Natural killer cell (primary cell): ENCODE results near the gene ZNF764. TPM values are rescaled to one million over a fixed set of nuclear protein-coding genes. Genes with fewer than 3 reads are reported as not detected.

ENCODE experiments used
- ATAC-seq, 3 donors: fragments of 150-1000 bp in 2 of 3; fragments of 200-7000 bp in 1 of 3; cut with Tn5 transposase; 1 replicate in 1 of 3; 2 replicates in 2 of 3; pipeline ENCODE4 v1.10.0; 2021; ENCODE audit warnings: mild to moderate bottlenecking in 2 of 3, moderate library complexity in 2 of 3
- DNase-seq, 2 donors: peaks; one replicate each; pipeline versions ENCODE4 v3.0.0 to v3.0.0-alpha.2; 2013 to 2021; ENCODE audit warnings: mixed read lengths in 1 of 2
- H3K27ac ChIP-seq: one replicate; pipeline ENCODE4 v1.5.1; 2013; ENCODE audit warnings: mild to moderate bottlenecking, low read length
- H3K27me3 ChIP-seq: one replicate; pipeline ENCODE4 v1.6.1; 2013; ENCODE audit warnings: low read length; ENCODE audit not compliant: control insufficient read depth, insufficient read depth
- H3K36me3 ChIP-seq: one replicate; pipeline ENCODE4 v1.6.1; 2013; ENCODE audit warnings: low read length; ENCODE audit not compliant: control insufficient read depth, insufficient read depth
- H3K4me1 ChIP-seq: one replicate; pipeline ENCODE4 v1.6.1; 2013; ENCODE audit warnings: low read length; ENCODE audit not compliant: control insufficient read depth, insufficient read depth
- H3K4me3 ChIP-seq: one replicate; pipeline ENCODE4 v1.5.1; 2013; ENCODE audit warnings: low read length
- H3K9me3 ChIP-seq: one replicate; pipeline ENCODE4 v1.6.1; 2013; ENCODE audit warnings: low read length; ENCODE audit not compliant: control insufficient read depth, insufficient read depth
- H3K27ac Mint-ChIP-seq, 2 donors: one replicate each; pipeline ENCODE4 v1.8.0; 2022; ENCODE audit warnings: mild to moderate bottlenecking in 2 of 2, mixed read lengths in 2 of 2, moderate library complexity in 1 of 2
- H3K27me3 Mint-ChIP-seq, 2 donors: one replicate each; pipeline ENCODE4 v1.8.0; 2022; ENCODE audit warnings: low read depth in 2 of 2, mixed read lengths in 2 of 2
- H3K36me3 Mint-ChIP-seq: one replicate; pipeline ENCODE4 v1.8.0; 2022; ENCODE audit warnings: mixed read lengths
- H3K4me1 Mint-ChIP-seq, 2 donors: one replicate each; pipeline ENCODE4 v1.8.0; 2022; ENCODE audit warnings: mixed read lengths in 2 of 2
- H3K4me3 Mint-ChIP-seq: one replicate; pipeline ENCODE4 v1.8.0; 2022; ENCODE audit warnings: mild to moderate bottlenecking, moderate library complexity, mixed read lengths
- H3K9me3 Mint-ChIP-seq, 2 donors: one replicate each; pipeline ENCODE4 v1.8.0; 2022; ENCODE audit warnings: mixed read lengths in 2 of 2
- CTCF ChIP-seq: fragments of 200-600 bp; IDR thresholded peaks from one replicate; pipeline ENCODE4 v1.8.0; 2022; ENCODE audit warnings: antibody characterized with exemption
- WGBS: methylation state at CpG from one replicate; pipeline ENCODE4 v1.1.7; 2013; ENCODE audit warnings: missing lambda C conversion rate; ENCODE audit not compliant: insufficient coverage; 5-methylcytosine and 5-hydroxymethylcytosine counted together
- intact Hi-C: fragments of 100-400 bp; cut with micrococcal nuclease; formaldehyde crosslinking; loops from one replicate; pipeline ENCODE4 v1.14.2; 2022
- total RNA-seq, 4 donors: library from RNA; stranded (reverse); fragments of 120-200 nt in 1 of 4; gene quantifications; one replicate each; pipeline versions ENCODE4 v1.2.3 to v1.2.4, GENCODE V29; 2013 to 2022

ZNF764 gene
- total RNA-seq, 3 donors from 2014 or later (not counting 1 experiment from before 2014, with no cell fraction given): 9.6 to 13.0 (median 11.7) TPM

- no peak for DNase-seq
- intact Hi-C loops: no loop called here
- Histone ChIP-seq H3K4me1 (peaks cover 14% of the 10 kb centered on the region), H3K36me3 (peaks cover 12% of the 10 kb centered on the region), H3K9me3 (no peaks in the 10 kb centered on the region), H3K27me3 (no peaks in the 10 kb centered on the region), H3K27ac (no peak overlapping the region), H3K4me3 (no peak overlapping the region)
- no peaks in the 10 kb centered on the region for H3K9me3 Mint-ChIP-seq
- no peak for TF ChIP-seq CTCF
- H3K4me1 Mint-ChIP-seq: peaks cover 9 to 14% of the 10 kb centered on the region in 2 donors
- no peaks in the 10 kb centered on the region for H3K27me3 Mint-ChIP-seq
- H3K27ac Mint-ChIP-seq: no peak overlapping the region
- WGBS: 97% methylated on average over 48 of the region's 48 CpGs
- no peak for ATAC-seq
- no peak overlapping the region for H3K4me3 Mint-ChIP-seq
- no peaks in the 10 kb centered on the region for H3K36me3 Mint-ChIP-seq
These were observed 24.6 kb upstream of the ZNF764 start for GRCh38 chr16:30582611-30583340.

GRCh38 chr16:30581457-30581856, 23.3 kb upstream of the ZNF764 start:
- H3K27ac Mint-ChIP-seq: no peak overlapping the region
- no peaks in the 10 kb centered on the region for H3K9me3 Mint-ChIP-seq
- H3K36me3 Mint-ChIP-seq: no peaks in the 10 kb centered on the region
- DNase-seq (no peak), ATAC-seq (no peak)
- intact Hi-C loops: no loop called here
- no peaks in the 10 kb centered on the region for H3K27me3 Mint-ChIP-seq
- H3K27ac ChIP-seq: no peak overlapping the region
- H3K4me3 ChIP-seq: no peak overlapping the region
- H3K36me3 ChIP-seq: peaks cover 12% of the 10 kb centered on the region
- no peaks in the 10 kb centered on the region for H3K27me3 ChIP-seq
- WGBS: 97% methylated on average over 5 of the region's 7 CpGs
- peaks cover 9 to 14% of the 10 kb centered on the region in 2 donors for H3K4me1 Mint-ChIP-seq
- no peak overlapping the region for H3K4me3 Mint-ChIP-seq
- TF ChIP-seq CTCF: no peak
- peaks cover 14% of the 10 kb centered on the region for H3K4me1 ChIP-seq
- no peaks in the 10 kb centered on the region for H3K9me3 ChIP-seq

GRCh38 chr16:30574678-30575077, 16.5 kb upstream of the ZNF764 start:
- no peak overlapping the region for H3K27ac ChIP-seq
- no peak for TF ChIP-seq CTCF
- Mint-ChIP-seq H3K9me3 (no peaks in the 10 kb centered on the region), H3K4me1 (peaks cover 7 to 18% of the 10 kb centered on the region in 2 donors), H3K4me3 (no peak overlapping the region), H3K27me3 (no peaks in the 10 kb centered on the region), H3K27ac (no peak overlapping the region), H3K36me3 (no peaks in the 10 kb centered on the region)
- no peaks in the 10 kb centered on the region for H3K27me3 ChIP-seq
- no peak overlapping the region for H3K4me3 ChIP-seq
- DNase-seq: no peak
- intact Hi-C loops: loop anchor here (5.0 kb wide), 1 partner anchor 83 kb away; the partner anchor contains the start of gene FBRS
- 93% methylated on average over 1 of the region's 1 CpG for WGBS
- no peaks in the 10 kb centered on the region for H3K36me3 ChIP-seq
- no peak for ATAC-seq
- H3K9me3 ChIP-seq: no peaks in the 10 kb centered on the region
- peaks cover 18% of the 10 kb centered on the region for H3K4me1 ChIP-seq
